Liver (tissue), 3 donors: ENCODE data around the gene RNASE8.

ENCODE experiments used
- CTCF ChIP-seq: fragments of 150-350 bp; IDR thresholded peaks from 2 replicates; pipeline ENCODE4 v1.5.1; 2017; ENCODE audit warnings: improper control_type of control experiment, low read depth, low read length; ENCODE audit not compliant: missing input control
- EGR1 ChIP-seq, 2 donors: IDR thresholded peaks; 2 replicates each; pipeline ENCODE4 v1.6.1; 2016 to 2018; ENCODE audit warnings: antibody characterized with exemption in 2 of 2, low read depth in 2 of 2
- FOXA1 ChIP-seq: IDR thresholded peaks from 2 replicates; pipeline ENCODE4 v1.6.1; 2016; ENCODE audit warnings: antibody characterized with exemption
- HNF4G ChIP-seq: IDR thresholded peaks from 2 replicates; pipeline ENCODE4 v1.6.1; 2016; ENCODE audit warnings: antibody characterized with exemption
- MAX ChIP-seq: IDR thresholded peaks from 2 replicates; pipeline ENCODE4 v1.6.1; 2016; ENCODE audit warnings: antibody characterized with exemption
- RAD21 ChIP-seq, 2 donors: IDR thresholded peaks; 2 replicates each; pipeline ENCODE4 v1.6.1; 2016; ENCODE audit warnings: antibody characterized with exemption in 2 of 2, mild to moderate bottlenecking in 2 of 2
- TAF1 ChIP-seq: conservative IDR thresholded peaks from 2 replicates; pipeline ENCODE4 v1.6.1; 2016; ENCODE audit warnings: antibody characterized with exemption, mild to moderate bottlenecking
- YY1 ChIP-seq: IDR thresholded peaks from 2 replicates; pipeline ENCODE4 v1.6.1; 2016; ENCODE audit warnings: antibody characterized with exemption, mild to moderate bottlenecking
- TF ChIP-seq, protein P1 (sequence below): IDR thresholded peaks from 2 replicates; pipeline ENCODE4 v1.6.1; 2016; ENCODE audit warnings: antibody characterized with exemption
- donor health status: healthy.
- donor health status: healthy.

- TF ChIP-seq CTCF (peak; percentile 100), TAF1 (no peak), HNF4G (no peak), YY1 (no peak), MAX (no peak), EGR1 (IDR thresholded peaks at IDR 0.05; ENCODE audit: low read depth in 2 of 2) (no peak), RAD21 (IDR thresholded peaks at IDR 0.05) (peak; percentile 94 to 99), FOXA1 (no peak)
- TF ChIP-seq, protein P1, sequence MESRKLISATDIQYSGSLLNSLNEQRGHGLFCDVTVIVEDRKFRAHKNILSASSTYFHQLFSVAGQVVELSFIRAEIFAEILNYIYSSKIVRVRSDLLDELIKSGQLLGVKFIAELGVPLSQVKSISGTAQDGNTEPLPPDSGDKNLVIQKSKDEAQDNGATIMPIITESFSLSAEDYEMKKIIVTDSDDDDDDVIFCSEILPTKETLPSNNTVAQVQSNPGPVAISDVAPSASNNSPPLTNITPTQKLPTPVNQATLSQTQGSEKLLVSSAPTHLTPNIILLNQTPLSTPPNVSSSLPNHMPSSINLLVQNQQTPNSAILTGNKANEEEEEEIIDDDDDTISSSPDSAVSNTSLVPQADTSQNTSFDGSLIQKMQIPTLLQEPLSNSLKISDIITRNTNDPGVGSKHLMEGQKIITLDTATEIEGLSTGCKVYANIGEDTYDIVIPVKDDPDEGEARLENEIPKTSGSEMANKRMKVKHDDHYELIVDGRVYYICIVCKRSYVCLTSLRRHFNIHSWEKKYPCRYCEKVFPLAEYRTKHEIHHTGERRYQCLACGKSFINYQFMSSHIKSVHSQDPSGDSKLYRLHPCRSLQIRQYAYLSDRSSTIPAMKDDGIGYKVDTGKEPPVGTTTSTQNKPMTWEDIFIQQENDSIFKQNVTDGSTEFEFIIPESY, result no peak
These were observed 34.8 kb downstream of the RNASE8 start for GRCh38 chr14:21092273-21093011.
